Loucy (cell line): ENCODE results near the gene SELENON.

Experiments used
- EZH2phosphoT487 ChIP-seq: fragments of 200-600 bp; IDR thresholded peaks from 2 replicates; pipeline ENCODE4 v1.6.1; 2018; ENCODE audit warnings: antibody characterized with exemption, mild to moderate bottlenecking, moderate library complexity, borderline replicate concordance
- TF ChIP-seq, protein P1 (sequence below): fragments of 200-600 bp; sonication (generic); conservative IDR thresholded peaks from 2 replicates; pipeline ENCODE4 v1.5.1; 2014; ENCODE audit warnings: mild to moderate bottlenecking, antibody characterized with exemption, low read length

DNA sequence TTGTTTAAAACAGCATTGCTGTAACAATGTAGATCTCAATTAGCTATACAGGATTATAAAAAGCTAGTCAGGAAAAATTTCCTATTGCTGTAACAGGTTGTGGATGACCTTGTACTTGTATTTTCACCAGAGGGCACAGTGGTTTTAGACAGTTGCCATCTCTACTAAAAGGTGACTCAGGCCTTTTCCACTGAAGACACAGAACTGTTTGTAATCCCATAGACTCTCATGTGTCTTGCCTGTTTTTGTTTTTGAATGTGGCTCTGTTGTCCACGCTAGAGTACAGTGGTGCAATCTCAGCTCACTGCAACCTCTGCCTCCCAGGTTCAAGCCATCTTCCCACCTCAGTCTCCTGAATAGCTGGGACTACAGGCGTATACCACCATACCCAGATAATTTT lies 25.6 kb downstream of the SELENON start:
- TF ChIP-seq, protein P1, sequence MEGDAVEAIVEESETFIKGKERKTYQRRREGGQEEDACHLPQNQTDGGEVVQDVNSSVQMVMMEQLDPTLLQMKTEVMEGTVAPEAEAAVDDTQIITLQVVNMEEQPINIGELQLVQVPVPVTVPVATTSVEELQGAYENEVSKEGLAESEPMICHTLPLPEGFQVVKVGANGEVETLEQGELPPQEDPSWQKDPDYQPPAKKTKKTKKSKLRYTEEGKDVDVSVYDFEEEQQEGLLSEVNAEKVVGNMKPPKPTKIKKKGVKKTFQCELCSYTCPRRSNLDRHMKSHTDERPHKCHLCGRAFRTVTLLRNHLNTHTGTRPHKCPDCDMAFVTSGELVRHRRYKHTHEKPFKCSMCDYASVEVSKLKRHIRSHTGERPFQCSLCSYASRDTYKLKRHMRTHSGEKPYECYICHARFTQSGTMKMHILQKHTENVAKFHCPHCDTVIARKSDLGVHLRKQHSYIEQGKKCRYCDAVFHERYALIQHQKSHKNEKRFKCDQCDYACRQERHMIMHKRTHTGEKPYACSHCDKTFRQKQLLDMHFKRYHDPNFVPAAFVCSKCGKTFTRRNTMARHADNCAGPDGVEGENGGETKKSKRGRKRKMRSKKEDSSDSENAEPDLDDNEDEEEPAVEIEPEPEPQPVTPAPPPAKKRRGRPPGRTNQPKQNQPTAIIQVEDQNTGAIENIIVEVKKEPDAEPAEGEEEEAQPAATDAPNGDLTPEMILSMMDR, result no peak
- no peak for TF ChIP-seq EZH2phosphoT487
